DND-41 (cell line): ENCODE measurements around the gene TOR1B.

ENCODE experiments used
- ATAC-seq: fragments of 200-7000 bp; cut with Tn5 transposase; 3 replicates; pipeline ENCODE4 v1.9.1; 2021; ENCODE audit warnings: low read depth; ENCODE audit not compliant: insufficient read depth
- DNase-seq: peaks from one replicate; pipeline ENCODE4 v3.0.0-alpha.2; 2020
- H2AFZ ChIP-seq: 2 replicates; pipeline ENCODE4 v1.6.0; 2012; ENCODE audit warnings: low read depth, low read length
- H3K27ac ChIP-seq: 2 replicates; pipeline ENCODE4 v1.5.1; 2012; ENCODE audit warnings: low read length, inconsistent platforms
- H3K27me3 ChIP-seq: fragments of 200-600 bp; sonication (generic); 2 replicates; pipeline ENCODE4 v1.6.0; 2012; ENCODE audit warnings: low read length, mild to moderate bottlenecking, inconsistent platforms; ENCODE audit not compliant: insufficient read depth, poor library complexity
- H3K36me3 ChIP-seq: 2 replicates; pipeline ENCODE4 v1.5.1; 2012; ENCODE audit warnings: low read length, inconsistent platforms; ENCODE audit not compliant: insufficient read depth
- H3K4me1 ChIP-seq: 2 replicates; pipeline ENCODE4 v1.5.1; 2012; ENCODE audit warnings: mild to moderate bottlenecking, low read length; ENCODE audit not compliant: insufficient read depth
- H3K4me2 ChIP-seq: 2 replicates; pipeline ENCODE4 v1.6.0; 2012; ENCODE audit warnings: mild to moderate bottlenecking, moderate library complexity, low read length, inconsistent platforms; ENCODE audit not compliant: insufficient read depth
- H3K4me3 ChIP-seq, 2 experiments: fragments of 200-600 bp in 1 of 2; shearing (Covaris generic) in 1 of 2; 2 replicates each; pipeline ENCODE4 v1.5.1; 2012 to 2016; ENCODE audit warnings: inconsistent platforms in 2 of 2, low read length in 2 of 2, mild to moderate bottlenecking in 2 of 2, low read depth in 1 of 2, moderate library complexity in 1 of 2
- H3K79me2 ChIP-seq: 2 replicates; pipeline ENCODE4 v1.6.0; 2012; ENCODE audit warnings: low read length, inconsistent platforms; ENCODE audit not compliant: insufficient read depth
- H3K9ac ChIP-seq: 2 replicates; pipeline ENCODE4 v1.6.0; 2012; ENCODE audit warnings: low read depth, mild to moderate bottlenecking, inconsistent platforms, low read length, moderate library complexity
- H3K9me3 ChIP-seq: 2 replicates; pipeline ENCODE4 v1.5.1; 2012; ENCODE audit warnings: low read length, moderate library complexity, mild to moderate bottlenecking, inconsistent platforms; ENCODE audit not compliant: insufficient read depth, severe bottlenecking
- H4K20me1 ChIP-seq: 2 replicates; pipeline ENCODE4 v1.6.0; 2012; ENCODE audit warnings: low read length; ENCODE audit not compliant: insufficient read depth
- CTCF ChIP-seq: IDR thresholded peaks from 2 replicates; pipeline ENCODE4 v1.5.1; 2012; ENCODE audit warnings: borderline replicate concordance, low read length, moderate library complexity, mild to moderate bottlenecking; ENCODE audit not compliant: poor library complexity, severe bottlenecking; ENCODE audit errors: extremely low read depth
- EZH2 ChIP-seq: IDR thresholded peaks from 3 replicates; pipeline ENCODE4 v1.6.1; 2012; ENCODE audit warnings: borderline replicate concordance, low read depth, mild to moderate bottlenecking, moderate library complexity, low read length, inconsistent platforms; ENCODE audit not compliant: severe bottlenecking

The TOR1B gene

GRCh38 chr9:129814432-129815223 is 11.6 kb downstream of the TOR1B start:
- no peak overlapping the region for H3K27ac ChIP-seq

GRCh38 chr9:129815278-129815677 is 12.3 kb downstream of the TOR1B start:
- no peak overlapping the region for H3K27ac ChIP-seq
- DNase-seq, result no peak
- no peak overlapping the region for H3K4me2 ChIP-seq
- no peak for ATAC-seq
- H3K36me3 ChIP-seq, result peaks cover 85% of the 10 kb centered on the region
- H3K9me3 ChIP-seq, result no peaks in the 10 kb centered on the region
- no peak overlapping the region for H3K9ac ChIP-seq
- no peaks in the 10 kb centered on the region for H3K4me1 ChIP-seq
- peaks cover 8% of the 10 kb centered on the region; the same call in 1 of the 2 replicates for H3K79me2 ChIP-seq
- no peak overlapping the region for H2AFZ ChIP-seq
- no peak overlapping the region for H3K4me3 ChIP-seq
- H3K27me3 ChIP-seq, result no peaks in the 10 kb centered on the region
- no peak for TF ChIP-seq CTCF
- H4K20me1 ChIP-seq, result peaks cover 41% of the 10 kb centered on the region; the same call in 1 of the 2 replicates

More at GRCh38 chr9:129814432-129815223, 11.6 kb downstream of the TOR1B start:
- TF ChIP-seq EZH2 (no peak), CTCF (no peak)
- Histone ChIP-seq H3K4me1 (no peaks in the 10 kb centered on the region), H3K4me3 (no peak overlapping the region), H3K4me2 (no peak overlapping the region), H3K9me3 (no peaks in the 10 kb centered on the region), H4K20me1 (peaks cover 42% of the 10 kb centered on the region; the same call in 1 of the 2 replicates), H2AFZ (no peak overlapping the region), H3K79me2 (peaks cover 10% of the 10 kb centered on the region; the same call in 1 of the 2 replicates), H3K27me3 (no peaks in the 10 kb centered on the region), H3K9ac (no peak overlapping the region), H3K36me3 (peaks cover 88% of the 10 kb centered on the region)
- ATAC-seq (no peak), DNase-seq (no peak)

- Histone ChIP-seq H3K4me2 (no peak overlapping the region), H3K9me3 (no peaks in the 10 kb centered on the region), H3K9ac (no peak overlapping the region), H3K27ac (no peak overlapping the region), H3K27me3 (no peaks in the 10 kb centered on the region), H3K4me3 (no peak overlapping the region), H3K4me1 (no peaks in the 10 kb centered on the region), H3K79me2 (peaks cover 18% of the 10 kb centered on the region), H3K36me3 (peaks cover 87% of the 10 kb centered on the region), H2AFZ (no peak overlapping the region), H4K20me1 (peaks cover 34% of the 10 kb centered on the region; the same call in 1 of the 2 replicates)
- TF ChIP-seq EZH2 (no peak), CTCF (no peak)
- DNase-seq (no peak), ATAC-seq (no peak)
These were observed 13.8 kb downstream of the TOR1B start for GRCh38 chr9:129816501-129817435.
